ENCODE data around the gene PJA2. TPM values are rescaled to one million over a fixed set of nuclear protein-coding genes. Genes with fewer than 3 reads are reported as not detected.

The PJA2 gene
- total RNA-seq, result 10 to 100 TPM; 81.4 to 83.7 TPM
- 100 to 1,000 TPM; 114 to 147 (median 130) TPM for polyA plus RNA-seq (ENCODE audit: insufficient read length in 6 of 6)
- long read RNA-seq, donor 1, full-length matches to known transcripts, result 26 of 110 reads
- long read RNA-seq, donor 1, partial matches to known transcripts, result 84 of 110 reads
- long read RNA-seq, donor 1, other reads (novel, unspliced or antisense), result 0 of 110 reads
- long read RNA-seq, donor 2, full-length matches to known transcripts, result 22 of 58 reads
- long read RNA-seq, donor 2, partial matches to known transcripts, result 36 of 58 reads
- long read RNA-seq, donor 2, other reads (novel, unspliced or antisense), result 0 of 58 reads
- long read RNA-seq, donor 3, full-length matches to known transcripts, result 19 of 34 reads
- long read RNA-seq, donor 3, partial matches to known transcripts, result 15 of 34 reads
- long read RNA-seq, donor 3, other reads (novel, unspliced or antisense), result 0 of 34 reads
- long read RNA-seq, donor 4, full-length matches to known transcripts, result 1 of 12 reads
- long read RNA-seq, donor 4, partial matches to known transcripts, result 8 of 12 reads
- long read RNA-seq, donor 4, other reads (novel, unspliced or antisense), result 3 of 12 reads
- long read RNA-seq, donor 5, full-length matches to known transcripts, result 16 of 44 reads
- long read RNA-seq, donor 5, partial matches to known transcripts, result 28 of 44 reads
- long read RNA-seq, donor 5, other reads (novel, unspliced or antisense), result 0 of 44 reads
- long read RNA-seq, donor 6, full-length matches to known transcripts, result 27 of 51 reads
- long read RNA-seq, donor 6, partial matches to known transcripts, result 24 of 51 reads
- long read RNA-seq, donor 6, other reads (novel, unspliced or antisense), result 0 of 51 reads
- long read RNA-seq, donor 7, full-length matches to known transcripts, result 17 of 41 reads
- long read RNA-seq, donor 7, partial matches to known transcripts, result 24 of 41 reads
- long read RNA-seq, donor 7, other reads (novel, unspliced or antisense), result 0 of 41 reads
- long read RNA-seq, donor 8, full-length matches to known transcripts, result 19 of 43 reads
- long read RNA-seq, donor 8, partial matches to known transcripts, result 24 of 43 reads
- long read RNA-seq, donor 8, other reads (novel, unspliced or antisense), result 0 of 43 reads
- long read RNA-seq, donor 9, result 0 reads
- long read RNA-seq, donor 10, partial matches to known transcripts, result 5 of 5 reads
- long read RNA-seq, donor 10, other reads (novel, unspliced or antisense), result 0 of 5 reads
- long read RNA-seq, donor 11, full-length matches to known transcripts, result 34 of 117 reads
- long read RNA-seq, donor 11, partial matches to known transcripts, result 83 of 117 reads
- long read RNA-seq, donor 11, other reads (novel, unspliced or antisense), result 0 of 117 reads
- long read RNA-seq, donor 12, full-length matches to known transcripts, result 18 of 41 reads
- long read RNA-seq, donor 12, partial matches to known transcripts, result 23 of 41 reads
- long read RNA-seq, donor 12, other reads (novel, unspliced or antisense), result 0 of 41 reads

- H3K9me3 ChIP-seq, result no peaks in the 10 kb centered on the region
- peaks cover 9 to 41% of the 10 kb centered on the region in 2 donors for H3K4me1 ChIP-seq
- intact Hi-C loops (cut with DNase I), result no loop called here
- DNase-seq (peak; percentile 98 to 100 (median 99)), ATAC-seq (peak; percentile 94)
- H3K27ac ChIP-seq, result peak within 1 kb of the TSS; percentile 99 to 100
- H3K36me3 ChIP-seq, result no peaks in the 10 kb centered on the region
- TF ChIP-seq CTCF (IDR thresholded peaks at IDR 0.05), result peak in 1 of 2 donors; percentile 67
- H3K27me3 ChIP-seq, result no peaks in the 10 kb centered on the region
- H3K4me3 ChIP-seq, result peak within 1 kb of the TSS; percentile 78 to 83
Measured at GRCh38 chr5:109409844-109410388, at the start of gene PJA2. TSS of gene PJA2 (minus strand) at chr5:109409974. CDS start at chr5:109383433, 26,541 bp downstream.

GRCh38 chr5:109455598-109456096 lies 45.9 kb upstream of the PJA2 start:
- no peaks in the 10 kb centered on the region for H3K27me3 ChIP-seq
- H3K9me3 ChIP-seq, result no peaks in the 10 kb centered on the region
- DNase-seq, result peak in 3 of 4 donors; percentile 42 to 69 (median 48)
- no peak overlapping the region for H3K4me3 ChIP-seq
- no peak for TF ChIP-seq CTCF (IDR thresholded peaks at IDR 0.05)
- peak; percentile 99 for ATAC-seq
- peak overlapping the region; percentile 2 to 59 for H3K27ac ChIP-seq
- H3K4me1 ChIP-seq, result peaks cover 0 to 13% of the 10 kb centered on the region in 2 donors
- H3K36me3 ChIP-seq, result no peaks in the 10 kb centered on the region
- intact Hi-C loops (cut with DNase I), result no loop called here

- Histone ChIP-seq H3K36me3 (no peaks in the 10 kb centered on the region), H3K4me1 (peaks cover 0 to 13% of the 10 kb centered on the region in 2 donors), H3K27me3 (no peaks in the 10 kb centered on the region), H3K9me3 (no peaks in the 10 kb centered on the region), H3K4me3 (no peak overlapping the region), H3K27ac (peak overlapping the region in 1 of 2 donors; percentile 59)
- TF ChIP-seq CTCF (IDR thresholded peaks at IDR 0.05), result no peak
- intact Hi-C loops (cut with DNase I), result no loop called here
- DNase-seq (no peak), ATAC-seq (peak; percentile 43)
Measured at GRCh38 chr5:109454731-109455505, 45.1 kb upstream of the PJA2 start.

GRCh38 chr5:109453251-109453650 lies 43.5 kb upstream of the PJA2 start:
- no peaks in the 10 kb centered on the region for H3K27me3 ChIP-seq
- intact Hi-C loops (cut with DNase I), result no loop called here
- no peak for DNase-seq
- no peak for TF ChIP-seq CTCF (IDR thresholded peaks at IDR 0.05)
- ATAC-seq, result no peak
- H3K27ac ChIP-seq, result no peak overlapping the region
- H3K9me3 ChIP-seq, result no peaks in the 10 kb centered on the region
- no peak overlapping the region for H3K4me3 ChIP-seq
- H3K4me1 ChIP-seq, result peaks cover 0 to 13% of the 10 kb centered on the region in 2 donors
- H3K36me3 ChIP-seq, result no peaks in the 10 kb centered on the region

All from left lung (tissue), 14 donors.